Fibroblast of skin of abdomen (primary cell): ENCODE data around the gene PPFIBP1.
"Not testable (repeated sequence)": the region's sequence is repeated elsewhere in the genome, so short reads cannot be mapped to it uniquely, and the experiment has no call there.

ENCODE experiments used
- DNase-seq: peaks from one replicate; pipeline ENCODE4 v3.0.0-alpha.2; 2013

The PPFIBP1 gene

GRCh38 chr12:27542628-27543027 lies 18.6 kb downstream of the PPFIBP1 start:
- peak; percentile 95 for DNase-seq

DNA sequence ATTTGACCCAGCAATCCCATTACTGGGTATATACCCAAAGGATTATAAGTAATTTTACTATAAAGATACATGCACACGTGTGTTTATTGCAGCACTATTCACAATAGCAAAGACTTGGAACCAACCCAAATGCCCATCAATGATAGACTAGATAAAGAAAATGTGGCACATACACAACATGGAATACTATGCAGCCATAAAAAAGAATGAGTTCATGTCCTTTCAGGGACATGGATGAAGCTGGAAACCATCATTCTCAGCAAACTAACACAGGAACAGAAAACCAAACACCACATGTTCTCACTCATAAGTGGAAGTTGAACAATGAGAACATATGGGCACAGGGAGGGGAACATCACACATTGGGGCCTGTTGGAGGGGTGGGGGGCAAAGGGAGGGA lies 20.9 kb downstream of the PPFIBP1 start:
- not testable (repeated sequence) for DNase-seq

DNA sequence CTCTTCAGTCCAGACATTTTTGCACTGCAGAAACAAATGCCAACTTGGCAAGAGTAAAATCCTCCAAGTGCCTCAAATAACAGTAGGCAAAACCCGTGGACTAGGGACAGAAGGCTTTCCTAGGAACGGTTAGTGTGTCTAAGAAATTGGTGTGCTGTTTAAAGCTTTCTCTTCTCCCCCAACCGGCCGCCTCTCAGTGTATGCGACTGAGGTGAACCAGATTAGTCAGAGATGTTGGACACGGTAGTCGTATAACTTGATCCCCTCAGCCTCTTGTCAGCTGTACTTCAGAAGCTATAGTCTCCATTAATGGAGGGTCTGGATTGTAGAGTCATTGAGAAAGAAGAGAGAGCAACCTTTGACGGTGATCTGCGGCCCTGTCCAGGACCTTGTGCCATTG lies 21.7 kb downstream of the PPFIBP1 start:
- DNase-seq: no peak

DNA sequence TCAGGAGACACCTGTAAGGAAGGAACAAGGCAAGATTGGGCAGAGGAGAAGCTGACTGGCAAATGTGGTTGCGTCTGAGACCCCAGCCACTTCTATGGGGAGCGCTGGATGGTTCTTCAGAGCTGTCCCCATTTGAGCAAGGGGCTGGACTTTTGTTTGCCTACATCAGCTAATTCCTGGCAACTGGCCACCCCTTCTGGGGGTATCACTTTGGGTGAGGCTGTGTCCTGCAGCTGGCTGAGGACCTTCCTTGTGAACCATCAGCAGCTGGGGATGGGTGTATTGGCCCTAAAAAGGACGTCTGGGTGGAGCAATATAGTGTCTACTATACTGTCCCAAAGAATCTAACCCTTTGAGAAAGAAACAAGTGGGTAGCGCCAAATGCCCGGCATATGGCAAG lies 23.6 kb downstream of the PPFIBP1 start:
- DNase-seq: no peak

DNA sequence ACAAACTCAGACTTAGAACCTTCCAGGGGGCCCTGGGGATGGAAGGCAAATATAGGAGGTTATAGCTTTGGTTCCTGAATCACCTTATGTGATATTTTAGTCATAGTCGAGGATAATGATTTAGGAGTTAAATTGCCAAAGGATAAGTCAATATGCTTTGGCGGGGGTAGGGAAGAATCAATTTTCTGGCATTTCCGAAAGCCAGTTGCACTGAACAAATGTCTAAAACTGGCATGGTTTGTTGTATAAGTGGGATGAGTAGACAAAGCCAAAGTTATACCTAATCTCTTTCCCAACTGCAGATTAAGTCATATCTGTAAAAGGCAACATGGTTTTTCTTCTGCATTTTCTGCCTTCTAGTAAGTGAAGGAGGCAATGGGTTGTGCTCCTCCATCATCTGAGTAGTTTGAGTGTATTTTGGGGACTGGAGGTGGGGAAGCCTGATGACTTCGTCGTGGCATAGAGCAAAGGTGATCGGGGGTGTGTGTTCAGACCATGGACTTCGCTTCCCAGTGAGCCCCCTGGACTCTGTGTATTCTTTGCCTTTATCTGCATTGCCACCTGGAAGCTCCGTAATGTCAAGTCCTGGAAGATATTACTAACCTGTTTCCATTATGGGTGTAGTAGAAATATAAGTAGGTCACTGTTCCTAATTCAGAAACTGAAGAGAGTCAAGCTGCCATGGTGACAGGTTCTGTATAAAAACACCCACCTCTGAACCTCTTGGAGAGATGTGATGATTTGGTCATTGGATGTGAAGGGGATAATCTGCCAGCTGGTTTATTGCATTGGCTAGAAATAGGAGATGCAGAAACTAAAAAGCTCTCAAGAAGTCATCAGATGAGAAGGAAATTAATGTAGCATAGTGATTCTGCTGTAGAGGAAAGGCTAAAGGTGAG lies 24.5 kb downstream of the PPFIBP1 start:
- DNase-seq: no peak

DNA sequence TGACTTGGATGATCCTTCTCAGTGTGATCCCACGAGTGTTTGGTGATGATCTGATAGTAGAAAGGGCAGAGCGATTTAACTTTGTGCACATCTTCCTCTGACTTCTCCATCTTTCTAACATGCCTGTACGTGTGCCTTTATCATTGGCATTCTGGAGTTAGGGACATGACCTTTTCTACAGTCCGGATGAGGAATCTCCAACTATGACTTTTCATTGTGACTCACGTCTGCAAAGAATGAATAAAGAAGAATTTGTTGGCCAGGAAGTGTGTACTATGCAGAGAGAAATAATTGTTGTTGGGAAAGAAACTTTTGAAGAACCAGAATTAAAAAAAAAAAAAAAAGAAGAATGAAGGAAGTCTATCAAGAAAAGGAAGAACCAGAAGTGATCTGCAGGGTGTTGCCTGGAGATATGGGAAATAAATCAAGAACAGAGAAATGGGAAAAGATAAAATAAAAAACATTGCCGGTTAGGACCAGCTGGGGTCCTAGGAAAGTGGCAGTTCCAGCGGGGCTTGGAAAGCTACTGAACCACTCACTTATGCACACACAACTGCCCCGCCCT lies 25.3 kb downstream of the PPFIBP1 start:
- DNase-seq: peak; percentile 83

GRCh38 chr12:27549801-27550652 lies 26.0 kb downstream of the PPFIBP1 start:
- DNase-seq: peak; percentile 90

GRCh38 chr12:27550653-27550975 lies 26.6 kb downstream of the PPFIBP1 start:
- DNase-seq: no peak

GRCh38 chr12:27551172-27551840 lies 27.3 kb downstream of the PPFIBP1 start:
- DNase-seq: no peak

- DNase-seq: no peak
These were observed 28.2 kb downstream of the PPFIBP1 start for GRCh38 chr12:27552235-27552634.

GRCh38 chr12:27552886-27553560 lies 29.0 kb downstream of the PPFIBP1 start:
- DNase-seq: no peak

GRCh38 chr12:27553941-27554340 lies 29.9 kb downstream of the PPFIBP1 start:
- DNase-seq: no peak

DNA sequence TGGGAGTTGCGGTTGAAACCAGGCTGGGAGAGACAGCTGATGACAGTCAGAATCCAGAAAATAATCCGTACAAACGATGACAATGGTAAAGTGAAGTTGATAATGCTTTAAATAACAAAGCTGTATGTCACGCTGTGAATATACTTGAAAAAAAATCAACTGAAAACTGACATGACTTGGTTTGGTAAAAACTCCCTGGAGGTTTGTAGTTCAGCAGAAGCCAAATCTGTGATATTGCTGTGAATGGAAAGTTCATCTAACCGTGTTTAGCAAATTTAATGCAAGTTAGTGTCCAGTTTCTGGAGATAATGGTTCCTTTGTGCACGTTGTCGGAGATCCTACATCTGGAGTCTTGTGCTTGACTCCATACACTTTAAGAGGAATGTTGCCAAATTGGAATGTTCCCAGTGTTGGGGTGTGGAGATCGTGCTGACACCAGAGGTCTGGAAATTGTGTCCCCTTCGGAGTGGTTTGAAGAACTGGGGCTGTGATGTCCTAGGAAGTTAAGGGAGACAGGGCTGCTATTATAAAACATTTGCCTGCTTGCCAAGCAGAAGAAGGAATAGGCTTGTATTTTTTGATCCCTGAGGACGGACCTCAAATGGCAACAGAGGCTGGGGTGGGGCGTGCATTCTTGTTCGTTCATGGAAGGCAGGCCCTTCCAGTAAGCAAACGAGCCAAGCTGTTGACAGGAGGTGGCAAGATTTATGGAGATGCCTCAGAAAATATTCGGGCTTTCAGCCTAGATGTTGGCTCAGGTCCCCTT lies 30.6 kb downstream of the PPFIBP1 start:
- DNase-seq: peak; percentile 79

- DNase-seq: no peak
These were observed 31.4 kb downstream of the PPFIBP1 start for GRCh38 chr12:27555361-27555760.

DNA sequence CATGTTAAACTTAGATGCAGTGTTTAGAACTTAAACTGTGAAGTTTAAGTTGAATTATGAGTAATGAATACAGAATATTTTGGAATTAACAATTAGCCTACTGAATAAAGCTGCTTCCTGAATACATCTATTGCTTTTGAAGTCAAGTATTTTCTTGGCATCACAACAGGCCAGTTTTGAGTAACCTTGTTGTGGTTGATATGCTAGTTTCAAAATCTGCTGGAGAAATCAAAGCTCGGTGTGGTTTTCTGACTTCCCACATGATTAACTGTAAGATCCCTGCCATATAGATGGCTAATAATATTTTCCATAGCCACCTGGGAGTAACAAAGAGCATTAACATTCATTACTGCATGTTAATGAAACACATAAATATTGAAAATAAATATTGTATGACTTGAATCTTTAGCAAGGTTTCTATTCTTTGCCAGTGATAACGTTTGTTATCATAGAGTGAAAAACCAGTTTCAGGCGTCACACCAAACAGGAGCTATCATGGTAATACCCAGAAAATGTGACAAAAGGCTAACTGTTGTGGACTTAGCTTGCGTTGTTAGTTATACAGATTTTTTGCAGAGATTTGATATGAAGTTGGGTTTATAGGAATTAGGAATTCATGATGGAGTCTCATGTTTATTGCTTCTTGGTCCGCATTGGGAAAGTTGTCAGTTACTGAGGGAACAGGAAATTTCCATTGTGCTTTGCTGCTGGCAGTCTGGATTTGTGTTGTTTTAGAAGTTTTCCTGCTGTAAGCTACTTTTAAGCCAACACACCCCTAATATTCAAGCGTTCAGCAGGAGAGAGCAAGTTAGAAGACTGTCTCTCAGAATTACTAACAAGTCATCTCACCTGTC lies 32.1 kb downstream of the PPFIBP1 start:
- DNase-seq: no peak

DNA sequence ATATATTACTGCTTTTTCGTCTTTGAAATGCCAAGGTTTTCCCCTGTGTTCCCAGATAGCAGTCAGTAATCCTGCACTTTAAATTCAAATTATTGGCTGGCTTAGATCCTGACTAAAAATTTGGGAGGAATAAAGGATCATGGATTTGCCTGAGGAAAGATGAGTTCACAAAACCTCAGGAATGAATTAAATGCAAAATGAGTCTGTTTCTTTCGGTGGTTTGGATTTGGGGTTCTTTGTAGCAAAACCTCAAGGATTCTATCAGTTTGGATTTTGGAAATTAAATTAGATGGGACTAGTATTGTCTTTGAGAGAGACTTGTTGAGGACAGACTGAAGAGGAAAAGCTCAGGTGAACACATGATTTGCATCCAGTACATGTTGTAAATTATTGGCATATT lies 36.1 kb downstream of the PPFIBP1 start:
- no peak for DNase-seq

- DNase-seq: no peak
These were observed 37.7 kb downstream of the PPFIBP1 start for GRCh38 chr12:27561535-27562350.

- DNase-seq: no peak
These were observed 40.7 kb downstream of the PPFIBP1 start for GRCh38 chr12:27564612-27565213.

GRCh38 chr12:27566159-27566558 lies 42.2 kb downstream of the PPFIBP1 start:
- DNase-seq: no peak
